Jurkat, Clone E6-1 (cell line): Measurements from ENCODE around the gene MGST2.
A peak's percentile ranks its signal among the peaks of the same experiment; 100 is the strongest.

Experiments
- DNase-seq: peaks from one replicate; pipeline ENCODE4 v3.0.0-alpha.2; 2011; ENCODE audit warnings: low read depth, low spot score
- H3K4me3 ChIP-seq: 2 replicates; pipeline ENCODE4 v1.5.1; 2011; ENCODE audit warnings: mild to moderate bottlenecking, low read length, control low read depth, moderate library complexity

Gene MGST2

GRCh38 chr4:139641218-139641617 is 24.4 kb upstream of the MGST2 start:
- H3K4me3 ChIP-seq, result no peak overlapping the region
- no peak for DNase-seq

- no peak for DNase-seq
- H3K4me3 ChIP-seq, result no peak overlapping the region
These were observed 23.3 kb upstream of the MGST2 start for GRCh38 chr4:139642364-139642763.

- H3K4me3 ChIP-seq, result no peak overlapping the region
- DNase-seq, result no peak
These were observed 22.4 kb upstream of the MGST2 start for GRCh38 chr4:139643042-139643895.

- DNase-seq, result no peak
These were observed 20.2 kb upstream of the MGST2 start for GRCh38 chr4:139645458-139645857.

GRCh38 chr4:139647184-139647583 is 18.4 kb upstream of the MGST2 start:
- H3K4me3 ChIP-seq, result no peak overlapping the region
- no peak for DNase-seq

More at GRCh38 chr4:139645458-139645857, 20.2 kb upstream of the MGST2 start:
- H3K4me3 ChIP-seq, result no peak overlapping the region

GRCh38 chr4:139647952-139648351 is 17.7 kb upstream of the MGST2 start:
- DNase-seq, result no peak
- no peak overlapping the region for H3K4me3 ChIP-seq

GRCh38 chr4:139651282-139652194 is 14.1 kb upstream of the MGST2 start:
- peak; percentile 57 for DNase-seq
- H3K4me3 ChIP-seq, result no peak overlapping the region

GRCh38 chr4:139654516-139654915 is 11.1 kb upstream of the MGST2 start:
- no peak overlapping the region for H3K4me3 ChIP-seq
- no peak for DNase-seq

GRCh38 chr4:139655116-139655515 is 10.5 kb upstream of the MGST2 start:
- H3K4me3 ChIP-seq, result no peak overlapping the region
- no peak for DNase-seq

GRCh38 chr4:139656614-139657486 is 8.8 kb upstream of the MGST2 start:
- peak; percentile 59 for DNase-seq
- H3K4me3 ChIP-seq, result no peak overlapping the region

- no peak for DNase-seq
- H3K4me3 ChIP-seq, result no peak overlapping the region
These were observed 7.4 kb upstream of the MGST2 start for GRCh38 chr4:139658185-139658584.

- H3K4me3 ChIP-seq, result no peak overlapping the region
- no peak for DNase-seq
These were observed 6.8 kb upstream of the MGST2 start for GRCh38 chr4:139658586-139659382.

- no peak for DNase-seq
- H3K4me3 ChIP-seq, result no peak overlapping the region
These were observed 5.7 kb upstream of the MGST2 start for GRCh38 chr4:139659735-139660424.

GRCh38 chr4:139660568-139661043 is 5.0 kb upstream of the MGST2 start:
- no peak overlapping the region for H3K4me3 ChIP-seq
- no peak for DNase-seq

GRCh38 chr4:139663561-139664138 is 2.0 kb upstream of the MGST2 start:
- no peak overlapping the region for H3K4me3 ChIP-seq
- DNase-seq, result no peak

GRCh38 chr4:139664442-139664841 is 1.2 kb upstream of the MGST2 start:
- H3K4me3 ChIP-seq, result no peak overlapping the region
- no peak for DNase-seq

GRCh38 chr4:139665079-139665689 is 435 bp upstream of the MGST2 start:
- no peak overlapping the region for H3K4me3 ChIP-seq
- DNase-seq, result no peak
